Activated CD4-positive, alpha-beta T cell treated with anti-CD3 and anti-CD28 coated beads, Interleukin-2, Interleukin-4, amounts not matched to agents 100 ng/mL and 50 ng/mL, durations not matched to agents 16 hours and 8 hours (primary cell): Measurements from ENCODE around the gene RPS28.
"Not testable (repeated sequence)": the region's sequence is repeated elsewhere in the genome, so short reads cannot be mapped to it uniquely, and the experiment has no call there.

Experiments used
- DNase-seq: peaks from one replicate; pipeline ENCODE4 v3.0.0-alpha.2; 2020; ENCODE audit warnings: low spot score

Gene RPS28

GRCh38 chr19:8342684-8343482, 21.6 kb downstream of the RPS28 start, which contains the start of gene KANK3:
KANK3 (minus strand) TSS chr19:8343262; CDS start chr19:8337828, 5,434 bp downstream.
- peak; percentile 94 for DNase-seq

- DNase-seq, result no peak
Measured at GRCh38 chr19:8343483-8343844, 22.2 kb downstream of the RPS28 start.

GRCh38 chr19:8349629-8350372, 28.5 kb downstream of the RPS28 start:
- not testable (repeated sequence) for DNase-seq

- no peak for DNase-seq
Measured at GRCh38 chr19:8352134-8352827, 31.0 kb downstream of the RPS28 start.

- not testable (repeated sequence) for DNase-seq
Measured at GRCh38 chr19:8352845-8353244, 31.5 kb downstream of the RPS28 start.

GRCh38 chr19:8355631-8356402, 34.5 kb downstream of the RPS28 start:
- no peak for DNase-seq

GRCh38 chr19:8357007-8357521, 35.8 kb downstream of the RPS28 start:
- no peak for DNase-seq

- DNase-seq, result no peak
Measured at GRCh38 chr19:8358948-8359347, 37.7 kb downstream of the RPS28 start.

- DNase-seq, result no peak
Measured at GRCh38 chr19:8360196-8360595, 38.9 kb downstream of the RPS28 start.

- no peak for DNase-seq
Measured at GRCh38 chr19:8361921-8362793, 40.9 kb downstream of the RPS28 start.

GRCh38 chr19:8363803-8364771, 42.8 kb downstream of the RPS28 start, which contains the start of gene ANGPTL4:
ANGPTL4 (plus strand) TSS chr19:8364155; CDS start chr19:8364322, 167 bp downstream.
- peak; percentile 37 for DNase-seq

- DNase-seq, result no peak
Measured at GRCh38 chr19:8366121-8366581, 44.9 kb downstream of the RPS28 start.

- DNase-seq, result no peak
Measured at GRCh38 chr19:8366961-8367326, 45.6 kb downstream of the RPS28 start.

GRCh38 chr19:8367327-8368001, 46.2 kb downstream of the RPS28 start:
- DNase-seq, result no peak

GRCh38 chr19:8370176-8371010, 49.1 kb downstream of the RPS28 start:
- no peak for DNase-seq

- no peak for DNase-seq
Measured at GRCh38 chr19:8371011-8371804, 49.9 kb downstream of the RPS28 start.
